Measurements from ENCODE around the gene DPEP2.
"Not testable (repeated sequence)": the region's sequence is repeated elsewhere in the genome, so short reads cannot be mapped to it uniquely, and the experiment has no call there.

Gene DPEP2, protein sequence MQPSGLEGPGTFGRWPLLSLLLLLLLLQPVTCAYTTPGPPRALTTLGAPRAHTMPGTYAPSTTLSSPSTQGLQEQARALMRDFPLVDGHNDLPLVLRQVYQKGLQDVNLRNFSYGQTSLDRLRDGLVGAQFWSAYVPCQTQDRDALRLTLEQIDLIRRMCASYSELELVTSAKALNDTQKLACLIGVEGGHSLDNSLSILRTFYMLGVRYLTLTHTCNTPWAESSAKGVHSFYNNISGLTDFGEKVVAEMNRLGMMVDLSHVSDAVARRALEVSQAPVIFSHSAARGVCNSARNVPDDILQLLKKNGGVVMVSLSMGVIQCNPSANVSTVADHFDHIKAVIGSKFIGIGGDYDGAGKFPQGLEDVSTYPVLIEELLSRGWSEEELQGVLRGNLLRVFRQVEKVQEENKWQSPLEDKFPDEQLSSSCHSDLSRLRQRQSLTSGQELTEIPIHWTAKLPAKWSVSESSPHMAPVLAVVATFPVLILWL

DNA sequence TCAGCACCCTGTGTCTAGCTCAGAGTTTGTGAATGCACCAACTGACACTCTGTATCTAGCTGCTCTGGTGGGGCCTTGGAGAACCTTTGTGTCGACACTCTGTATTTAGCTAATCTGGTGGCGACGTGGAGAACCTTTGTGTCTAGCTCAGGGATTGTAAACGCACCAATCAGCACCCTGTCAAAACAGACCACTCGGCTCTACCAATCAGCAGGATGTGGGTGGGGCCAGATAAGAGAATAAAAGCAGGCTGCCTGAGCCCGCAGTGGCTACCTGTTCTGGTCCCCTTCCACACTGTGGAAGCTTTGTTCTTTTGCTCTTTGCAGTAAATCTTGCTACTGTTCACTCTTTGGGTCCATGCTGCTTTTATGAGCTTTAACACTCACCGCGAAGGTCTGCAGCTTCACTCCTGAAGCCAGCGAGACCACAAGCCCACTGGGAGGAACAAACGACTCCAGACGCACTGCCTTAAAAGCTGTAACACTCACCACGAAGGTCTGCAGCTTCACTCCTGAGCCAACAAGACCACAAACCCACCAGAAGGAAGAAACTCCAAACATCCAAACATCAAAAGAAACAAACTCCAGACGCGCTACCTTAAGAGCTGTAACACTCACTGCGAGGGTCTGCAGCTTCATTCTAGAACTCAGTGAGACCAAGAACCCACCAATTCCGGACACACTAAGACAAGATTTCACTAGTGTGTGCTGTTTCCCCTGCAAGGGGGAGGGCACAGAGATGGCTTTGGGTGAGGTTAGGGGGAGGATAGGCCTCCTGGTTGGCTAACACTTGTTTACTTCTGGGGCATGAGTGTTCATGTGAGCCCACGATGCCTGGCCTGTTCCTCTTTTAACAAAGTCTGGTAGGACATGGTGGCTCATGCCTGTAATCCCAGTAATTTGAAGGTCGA, at the start of gene DPEP2:
Gene DPEP2, minus strand, starts transcription at position 706 of the 910 bp plus-strand sequence. CDS start 6,272 bp downstream, outside the sequence.
- DNase-seq: peak in 3 of 14 donors; percentile 17 to 21 (median 21)

DNA sequence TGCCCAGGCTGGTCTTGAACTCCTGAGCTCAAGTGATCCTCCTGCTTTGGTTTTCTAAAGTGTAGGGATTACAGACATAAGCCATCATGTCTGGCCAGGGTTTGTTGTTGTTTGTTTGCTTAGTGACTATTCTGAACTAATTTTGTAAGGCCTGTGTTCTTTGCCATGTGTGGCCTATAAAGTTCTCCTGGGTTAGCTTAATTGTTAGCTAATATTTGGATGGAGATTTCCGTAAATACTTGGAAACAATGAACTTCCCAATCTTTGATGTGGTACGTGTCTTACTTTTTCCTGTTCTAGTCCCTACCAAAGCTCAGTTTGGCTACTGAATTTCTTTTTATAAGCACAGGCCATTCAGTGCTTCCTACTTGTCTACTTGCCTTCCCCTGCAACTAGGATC, 48.7 kb upstream of the DPEP2 start:
- DNase-seq: no peak

DNA sequence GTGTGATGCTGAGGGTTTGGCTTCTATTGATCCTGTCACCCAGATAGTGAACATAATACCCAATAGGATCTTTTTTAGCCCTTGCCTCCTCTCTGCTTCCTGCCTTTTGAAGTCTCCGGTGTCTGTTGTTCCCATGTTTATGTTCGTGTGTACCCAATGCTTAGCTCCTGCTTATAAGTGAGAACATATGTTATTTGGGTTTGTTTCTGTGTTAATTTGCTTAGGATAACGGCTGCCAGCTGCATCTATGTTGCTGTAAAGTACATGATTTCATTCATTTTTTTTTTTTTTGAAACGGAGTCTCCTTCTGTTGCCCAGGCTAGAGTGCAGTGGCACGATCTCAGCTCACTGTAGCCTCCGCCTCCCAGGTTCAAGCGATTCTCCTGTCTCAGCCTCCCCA, 46.8 kb upstream of the DPEP2 start:
- DNase-seq: no peak

DNA sequence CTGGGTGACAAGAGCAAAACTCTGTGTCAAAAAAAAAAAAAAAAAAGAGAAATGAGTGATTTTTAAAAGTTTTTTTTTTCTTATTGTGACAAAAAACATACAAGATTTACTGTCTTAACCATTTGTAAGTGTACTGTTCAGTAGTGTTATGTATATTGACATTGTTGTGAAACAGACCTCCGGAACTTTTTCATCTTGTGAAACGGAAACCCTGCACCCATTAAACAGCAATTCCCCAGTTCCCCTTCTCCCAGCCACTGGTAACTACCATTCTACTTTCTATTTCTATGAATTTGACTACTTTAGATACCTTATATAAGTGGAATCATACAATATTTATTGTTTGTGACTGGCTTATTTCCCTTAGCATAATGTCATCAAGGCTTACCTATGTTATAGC, 42.5 kb upstream of the DPEP2 start:
- no peak for DNase-seq

DNA sequence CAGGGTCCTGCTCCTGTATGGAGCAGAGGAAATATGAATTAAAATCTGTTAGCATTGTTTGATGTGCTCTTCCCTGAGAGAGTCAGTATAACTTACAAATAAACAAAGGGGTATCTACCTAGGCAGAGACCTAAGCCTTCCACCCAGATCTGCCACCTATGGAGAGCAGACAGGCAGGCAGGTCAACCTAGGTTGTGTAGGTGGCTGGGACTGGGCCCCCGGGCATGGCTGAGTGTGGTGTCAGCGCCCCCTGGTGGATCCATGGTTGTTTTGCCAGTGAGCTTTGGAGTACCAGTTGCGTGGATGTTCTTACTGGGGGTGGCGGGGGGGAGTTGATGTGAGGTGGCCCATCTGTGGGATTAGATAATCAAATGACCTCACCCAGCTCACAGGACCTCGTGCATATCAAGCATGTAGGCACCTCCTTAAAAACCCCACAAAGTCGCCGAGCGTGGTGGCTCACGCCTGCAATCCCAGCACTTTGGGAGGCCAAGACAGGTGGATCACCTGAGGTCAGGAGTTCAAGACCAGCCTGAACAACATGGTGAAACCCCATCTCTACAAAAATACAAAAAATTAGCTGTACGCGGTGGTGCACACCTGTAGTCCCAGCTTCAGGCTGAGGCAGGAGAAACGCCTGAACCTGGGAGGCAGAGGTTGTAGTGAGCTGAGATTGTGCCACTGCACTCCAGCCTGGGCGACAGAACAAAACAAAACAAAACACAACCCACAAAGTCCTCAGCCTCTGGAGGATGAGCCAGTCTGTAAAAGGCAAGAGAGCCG, 41.4 kb upstream of the DPEP2 start:
- DNase-seq: peak; percentile 2 to 79 (median 49)

DNA sequence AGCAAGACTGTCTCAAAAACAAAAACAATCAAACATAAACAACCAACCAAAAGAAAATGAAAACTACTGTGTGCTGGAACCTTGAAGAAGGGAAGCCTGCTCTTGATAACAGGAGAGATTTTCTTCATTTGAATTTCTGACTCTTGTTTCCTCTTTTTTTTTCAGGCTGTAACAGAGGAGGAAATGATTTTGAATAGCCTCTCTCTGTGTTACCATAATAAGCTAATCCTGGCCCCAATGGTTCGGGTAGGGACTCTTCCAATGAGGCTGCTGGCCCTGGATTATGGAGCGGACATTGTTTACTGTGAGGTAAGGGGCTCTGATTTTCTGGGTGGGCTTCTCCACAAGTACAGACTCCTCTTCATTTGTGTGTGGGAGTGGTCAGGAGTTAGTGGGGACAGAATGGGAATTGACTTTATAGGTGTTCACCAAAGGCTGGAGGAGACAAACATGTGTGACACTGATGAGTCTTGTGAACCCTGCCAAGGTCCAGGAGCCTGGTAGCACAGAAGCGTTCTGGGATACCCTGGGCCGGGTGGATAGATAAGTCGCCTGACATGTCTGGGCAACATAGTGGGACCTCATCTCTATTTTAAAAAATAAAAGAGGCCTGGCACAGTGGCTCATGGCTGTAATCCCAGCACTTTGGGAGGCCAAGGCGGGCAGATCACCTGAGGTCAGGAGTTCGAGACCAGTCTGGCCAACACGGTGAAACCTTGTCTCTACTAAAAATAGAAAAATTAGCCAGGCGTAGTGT, 38.7 kb upstream of the DPEP2 start:
- no peak for DNase-seq

DNA sequence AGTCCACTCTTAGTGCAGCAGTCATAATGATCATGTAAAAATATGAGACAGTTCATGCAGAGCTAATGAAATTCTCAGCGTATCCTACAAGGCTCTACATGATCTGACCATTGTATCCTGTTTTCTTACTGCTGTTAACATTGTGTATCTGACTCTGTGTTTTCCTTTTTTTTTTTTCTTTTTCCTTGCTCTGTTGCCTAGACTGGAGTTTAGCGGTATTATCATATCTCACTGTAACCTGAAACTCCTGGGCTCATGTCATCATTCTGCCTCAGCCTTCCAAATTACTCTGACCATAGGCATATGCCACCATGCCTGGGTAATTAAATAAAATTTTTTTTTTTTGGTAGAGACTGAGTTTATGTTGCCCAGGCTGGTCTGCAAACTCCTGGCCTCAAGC, 35.9 kb upstream of the DPEP2 start:
- no peak for DNase-seq

DNA sequence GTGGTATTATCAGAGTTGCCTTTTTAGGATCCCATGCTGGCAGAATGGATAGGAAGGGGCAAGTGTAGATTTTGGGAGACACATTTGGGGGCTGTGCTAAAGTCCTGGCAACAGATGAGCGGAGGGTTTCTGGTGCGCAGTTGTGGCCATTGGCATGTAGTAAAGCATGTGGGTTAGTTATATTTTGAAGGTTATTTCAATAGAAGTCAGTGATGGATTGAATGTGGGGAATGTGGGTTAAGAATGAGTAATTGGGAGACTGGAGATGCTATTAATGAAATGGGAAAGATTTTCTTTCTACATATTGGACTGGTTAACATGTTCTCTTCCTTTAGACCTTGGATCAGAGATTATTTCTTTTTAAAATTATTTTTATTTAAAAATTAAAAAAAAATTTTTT, 33.8 kb upstream of the DPEP2 start:
- no peak for DNase-seq

DNA sequence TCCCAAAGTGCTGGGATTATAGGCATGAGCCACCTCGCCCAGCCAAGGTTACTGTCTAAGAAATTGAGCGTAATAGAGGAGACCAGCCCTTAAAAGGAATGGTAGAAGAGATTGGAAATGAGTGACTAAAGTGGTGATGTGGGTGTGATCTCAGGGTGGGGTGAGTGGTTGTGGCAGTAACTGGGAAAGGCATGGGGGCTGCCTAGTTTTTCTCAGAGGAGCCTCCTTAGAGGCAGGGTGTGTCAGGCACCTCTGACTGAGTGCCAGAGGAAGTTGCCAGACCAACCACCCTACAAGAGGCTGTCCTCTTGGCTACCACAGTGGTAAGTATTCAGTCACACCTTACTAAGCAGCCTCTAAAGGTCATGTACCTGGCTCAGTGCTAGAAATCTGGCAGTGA, 32.7 kb upstream of the DPEP2 start:
- no peak for DNase-seq

DNA sequence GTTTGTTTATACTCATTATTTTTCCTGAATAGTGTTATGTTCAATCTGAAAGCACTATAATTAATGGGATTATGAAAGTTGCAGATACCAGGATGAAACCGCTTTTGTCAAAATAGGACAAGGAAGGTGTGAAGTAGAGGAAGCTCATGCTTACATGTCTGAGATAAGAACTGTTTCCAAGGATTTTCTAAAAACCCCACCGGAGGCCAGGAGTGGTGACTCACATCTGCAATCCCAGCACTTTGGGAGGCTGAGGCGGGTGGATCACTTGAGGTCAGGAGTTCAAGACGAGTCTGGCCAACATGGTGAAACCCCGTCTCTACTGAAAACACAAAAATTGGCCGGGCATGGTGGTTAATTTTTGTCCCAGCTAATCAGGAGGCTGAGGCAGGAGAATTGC, 30.8 kb upstream of the DPEP2 start:
- DNase-seq: not testable (repeated sequence)

DNA sequence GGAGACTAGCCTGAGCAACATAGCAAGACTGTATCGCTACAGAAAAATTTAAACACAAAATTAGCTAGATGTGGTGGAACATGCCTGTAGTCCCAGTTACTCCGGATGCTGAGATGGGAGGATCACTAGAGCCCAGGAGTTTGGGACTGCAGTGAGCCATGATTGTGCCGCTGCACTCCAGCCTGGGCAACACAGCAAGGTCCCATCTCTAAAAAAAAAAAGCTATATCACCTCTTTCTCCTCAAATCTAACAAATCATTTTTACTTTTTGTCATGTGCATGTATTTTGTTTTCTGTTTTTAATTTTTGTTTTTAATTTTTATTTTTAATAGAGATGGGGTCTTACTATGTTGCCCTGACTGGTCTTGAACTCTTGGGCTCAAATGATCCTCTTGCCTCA, 29.7 kb upstream of the DPEP2 start:
- no peak for DNase-seq

DNA sequence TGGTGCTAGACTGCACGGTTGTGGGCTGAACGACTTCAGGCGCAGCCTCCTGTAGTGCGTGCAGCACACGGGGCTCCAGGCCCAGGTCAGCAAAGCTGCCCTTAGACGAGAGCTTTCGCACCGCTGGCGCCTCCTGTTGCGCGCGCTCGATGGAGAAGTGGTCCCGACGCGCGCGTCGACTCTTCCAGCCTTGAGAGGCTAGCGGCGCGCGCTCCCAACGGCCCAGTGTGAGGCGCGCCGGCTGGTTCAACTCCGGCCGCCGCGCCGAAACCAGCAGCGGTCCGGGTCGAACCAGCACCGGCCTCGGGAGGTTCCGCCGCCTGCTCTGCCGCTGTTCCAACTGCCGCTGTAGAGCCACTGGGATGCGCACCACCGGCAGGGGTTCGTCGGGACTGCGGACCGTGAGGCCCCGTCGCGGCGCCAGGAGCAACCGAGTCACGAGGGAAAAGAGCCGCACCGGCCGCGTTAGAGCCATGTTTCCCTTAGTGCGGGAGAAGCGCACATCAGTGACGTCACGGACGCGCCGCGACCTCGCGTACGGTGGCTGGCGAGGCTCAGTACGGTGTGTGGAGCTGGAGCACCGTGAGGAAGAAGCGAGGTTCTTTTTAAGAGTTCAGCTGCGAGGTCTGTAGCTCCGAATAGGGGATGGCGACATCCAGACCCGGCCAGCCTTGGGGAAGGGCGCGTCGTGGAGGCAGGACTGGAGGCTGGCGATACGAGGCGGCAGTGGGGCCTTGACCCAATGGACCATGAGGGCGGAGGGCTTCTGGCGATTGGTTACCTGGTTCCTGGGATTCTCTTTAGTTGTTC, 23.6 kb upstream of the DPEP2 start, which contains the start of the genes DDX28 and DUS2:
Gene DDX28, minus strand, starts transcription at position 505 of the 810 bp plus-strand sequence. Its CDS starts 30 bp downstream, at position 475.
Gene DUS2, plus strand, starts transcription at position 557 of the 810 bp plus-strand sequence. CDS start 14,740 bp downstream, outside the sequence.
- peak; percentile 42 to 96 (median 88) for DNase-seq

DNA sequence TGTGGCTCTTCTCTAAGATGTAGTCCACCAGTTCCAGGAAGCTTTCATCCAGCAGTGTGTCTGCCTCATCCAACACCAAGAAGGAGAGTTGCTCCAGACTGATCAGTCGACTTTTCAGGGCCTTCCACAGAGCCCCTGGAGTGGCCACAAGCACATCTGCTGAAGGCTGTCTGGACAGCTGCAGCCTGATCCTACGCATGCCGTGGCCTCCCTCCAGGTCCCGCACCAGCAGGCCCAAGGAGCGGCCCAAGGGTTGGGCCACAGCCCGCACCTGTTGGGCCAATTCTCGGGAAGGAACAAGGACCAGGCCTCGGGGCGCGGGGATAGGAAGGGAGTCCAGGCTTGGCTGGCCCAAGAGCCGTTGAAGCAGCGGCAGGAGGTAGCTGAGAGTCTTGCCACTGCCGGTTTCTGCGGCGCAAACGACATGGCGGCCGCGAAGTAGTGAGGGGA, 23.0 kb upstream of the DPEP2 start:
- no peak for DNase-seq

DNA sequence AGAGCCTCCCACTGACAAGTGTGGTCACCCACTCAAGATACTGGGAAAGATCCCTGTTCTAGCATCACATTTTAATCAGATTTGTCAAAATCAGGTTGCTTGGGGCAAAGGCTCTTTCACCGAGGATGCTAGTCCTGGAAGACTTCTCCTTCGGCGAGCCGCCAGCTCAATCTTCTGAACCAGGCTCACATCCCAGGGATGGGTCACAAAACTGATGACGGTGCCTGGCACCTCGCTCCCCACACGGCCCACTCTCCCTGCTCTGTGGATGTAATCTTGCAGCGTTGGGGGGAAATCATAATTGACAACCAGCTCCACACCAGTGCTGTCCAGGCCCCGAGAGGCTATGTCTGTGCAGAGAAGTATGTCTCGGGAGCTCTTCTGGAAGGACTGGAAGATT, 22.2 kb upstream of the DPEP2 start:
- no peak for DNase-seq

DNA sequence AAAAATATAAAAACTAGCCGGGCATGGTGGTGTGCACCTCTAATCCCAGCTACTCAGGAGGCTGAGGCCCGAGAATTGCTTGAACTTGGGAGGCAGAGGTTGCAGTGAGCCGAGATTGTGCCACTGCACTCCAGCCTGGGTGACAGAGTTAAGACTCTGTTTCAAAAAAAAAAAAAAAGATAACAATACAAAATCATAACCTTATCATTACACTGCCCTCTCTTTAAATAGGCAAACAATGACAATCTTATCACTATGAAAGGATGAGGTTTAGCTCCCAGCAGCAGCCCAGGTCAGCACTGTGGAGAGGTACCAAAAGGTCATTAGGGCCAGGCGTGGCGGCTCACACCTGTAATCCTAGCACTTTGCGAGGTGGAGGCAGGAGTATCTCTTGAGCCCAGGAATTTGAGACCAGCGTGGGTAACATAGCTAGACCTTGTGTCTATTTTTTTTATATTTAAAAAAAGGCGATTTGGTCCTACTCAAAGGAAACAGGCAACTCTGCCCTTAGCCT, 19.9 kb upstream of the DPEP2 start:
- DNase-seq: no peak

DNA sequence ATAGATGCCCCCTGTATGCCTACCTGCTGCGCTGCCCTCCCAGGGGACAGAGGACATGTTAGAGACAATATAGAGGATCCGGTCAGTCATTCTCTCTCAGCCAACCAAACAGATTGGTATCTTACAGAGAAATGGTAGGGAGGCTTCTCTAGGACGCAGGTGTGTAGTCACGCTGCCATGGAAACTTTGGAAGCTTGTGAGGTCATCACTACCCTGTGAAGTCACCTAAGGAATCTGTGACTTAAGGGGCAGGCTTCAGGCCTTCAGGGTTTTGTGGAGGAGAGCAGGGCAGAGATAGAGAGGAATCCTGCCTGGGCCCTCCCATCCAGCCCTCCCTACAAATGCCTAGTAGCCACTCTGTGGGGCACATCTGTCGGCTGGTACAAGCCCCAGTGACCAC, 16.4 kb upstream of the DPEP2 start, which contains the start of gene DPEP2NB:
Gene DPEP2NB, minus strand, starts transcription at position 231 of the 400 bp plus-strand sequence. Its CDS starts 141 bp downstream, at position 90.
- DNase-seq: no peak

DNA sequence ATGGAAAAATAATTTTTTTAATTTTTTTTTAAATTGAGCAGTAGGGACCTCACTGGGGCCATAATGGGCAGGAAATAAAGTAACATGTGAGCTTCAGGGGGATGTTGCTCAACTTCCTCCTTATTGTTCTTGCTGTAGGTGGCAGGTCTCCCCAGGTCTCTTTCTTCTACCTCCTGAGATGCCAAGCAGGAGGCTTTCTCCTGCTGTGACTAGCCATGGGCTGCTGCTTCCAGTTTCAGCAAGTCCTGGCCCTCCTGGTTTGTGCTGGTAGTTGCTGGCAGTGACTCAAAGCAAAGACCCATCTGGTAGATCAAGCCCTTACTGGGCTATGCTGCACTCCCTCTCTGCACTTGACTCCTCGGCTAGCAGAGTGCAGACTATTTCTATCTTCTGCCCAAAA, 14.2 kb upstream of the DPEP2 start:
- DNase-seq: no peak

DNA sequence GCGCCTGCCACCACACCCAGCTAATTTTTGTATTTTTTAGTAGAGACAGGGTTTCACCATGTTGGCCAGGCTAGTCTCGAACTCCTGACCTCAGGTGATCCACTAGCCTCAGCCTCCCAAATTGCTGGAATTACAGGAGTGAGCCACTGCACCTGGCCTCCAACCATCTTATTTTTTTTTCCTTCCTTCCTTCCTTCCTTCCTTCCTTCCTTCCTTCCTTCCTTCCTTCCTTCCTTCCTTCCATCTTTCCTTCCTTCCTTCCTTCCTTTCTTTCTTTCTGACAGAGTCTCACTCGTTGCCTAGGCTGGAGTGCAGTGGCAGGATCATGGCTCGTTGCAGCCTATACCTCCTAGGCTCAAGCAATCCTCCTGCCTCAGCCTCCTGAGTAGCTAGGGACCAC, 10.6 kb upstream of the DPEP2 start:
- DNase-seq: not testable (repeated sequence)

DNA sequence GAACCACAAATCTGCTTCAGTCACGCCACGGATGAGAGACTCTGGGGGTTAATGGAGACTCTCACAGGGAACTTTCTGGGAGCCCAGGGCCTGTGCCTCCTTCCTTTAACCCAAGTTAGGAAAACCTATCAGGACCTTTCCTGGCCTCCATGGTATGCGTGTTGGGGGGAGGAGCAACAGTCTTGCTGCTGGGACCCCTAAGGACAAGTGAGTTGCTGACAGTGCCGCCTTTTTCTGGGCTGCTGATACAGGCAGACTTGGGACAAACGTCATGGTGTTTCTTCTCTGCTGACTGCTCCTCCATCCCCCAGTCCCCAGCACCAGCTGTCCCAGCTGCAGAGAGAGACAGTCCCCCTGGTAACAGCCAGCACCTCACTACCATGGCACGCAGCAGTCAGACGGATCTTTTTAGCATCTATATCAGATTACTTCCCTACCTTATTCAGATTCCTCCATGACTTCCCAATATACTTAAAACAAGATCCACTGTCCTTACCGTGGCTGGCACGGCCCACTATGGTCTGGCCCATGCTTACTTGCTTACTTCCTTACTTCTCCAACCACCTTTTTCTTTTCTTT, 10.0 kb upstream of the DPEP2 start:
- DNase-seq: no peak

Data from C1 segment of cervical spinal cord (tissue), 14 donors.